GM15510 (cell line): ENCODE results near the gene CDKN3.

Experiments
- POLR2A ChIP-seq: IDR thresholded peaks from 3 replicates; pipeline ENCODE4 v1.6.1; 2011; ENCODE audit warnings: borderline replicate concordance; ENCODE audit not compliant: insufficient read length; ENCODE audit errors: extremely low read depth

Gene CDKN3

DNA sequence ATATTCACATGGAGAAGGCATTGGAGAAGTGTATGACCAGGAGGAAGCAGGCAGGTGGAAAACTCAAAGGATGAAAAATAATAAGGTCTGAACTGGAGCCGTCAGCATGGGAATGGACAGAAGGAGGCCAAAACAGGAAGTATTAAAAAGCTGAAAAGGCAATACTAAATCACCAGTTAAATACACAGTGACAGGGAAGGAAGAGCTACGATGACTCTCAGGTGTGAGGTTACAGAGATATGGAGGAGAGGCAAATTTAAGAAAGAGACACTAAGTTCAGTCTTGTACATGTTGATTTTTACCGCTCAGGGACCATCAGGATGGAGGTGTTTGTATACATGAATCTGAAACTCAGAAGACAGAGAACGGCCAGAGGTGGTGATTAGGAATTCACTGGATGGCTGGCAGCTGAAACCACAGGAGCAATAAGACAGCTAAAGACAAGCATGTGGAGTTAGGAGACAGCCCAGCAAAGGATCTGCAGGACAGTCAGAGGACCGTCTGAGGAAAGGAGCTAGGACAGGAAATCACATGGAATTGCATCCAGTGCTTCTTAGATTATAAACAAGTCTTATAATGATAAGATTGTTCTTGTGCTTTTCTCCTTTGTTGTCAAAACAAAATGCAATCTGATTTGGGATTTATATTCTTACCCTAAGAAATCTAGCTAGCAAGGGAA is 33.9 kb upstream of the CDKN3 start:
- no peak for TF ChIP-seq POLR2A

DNA sequence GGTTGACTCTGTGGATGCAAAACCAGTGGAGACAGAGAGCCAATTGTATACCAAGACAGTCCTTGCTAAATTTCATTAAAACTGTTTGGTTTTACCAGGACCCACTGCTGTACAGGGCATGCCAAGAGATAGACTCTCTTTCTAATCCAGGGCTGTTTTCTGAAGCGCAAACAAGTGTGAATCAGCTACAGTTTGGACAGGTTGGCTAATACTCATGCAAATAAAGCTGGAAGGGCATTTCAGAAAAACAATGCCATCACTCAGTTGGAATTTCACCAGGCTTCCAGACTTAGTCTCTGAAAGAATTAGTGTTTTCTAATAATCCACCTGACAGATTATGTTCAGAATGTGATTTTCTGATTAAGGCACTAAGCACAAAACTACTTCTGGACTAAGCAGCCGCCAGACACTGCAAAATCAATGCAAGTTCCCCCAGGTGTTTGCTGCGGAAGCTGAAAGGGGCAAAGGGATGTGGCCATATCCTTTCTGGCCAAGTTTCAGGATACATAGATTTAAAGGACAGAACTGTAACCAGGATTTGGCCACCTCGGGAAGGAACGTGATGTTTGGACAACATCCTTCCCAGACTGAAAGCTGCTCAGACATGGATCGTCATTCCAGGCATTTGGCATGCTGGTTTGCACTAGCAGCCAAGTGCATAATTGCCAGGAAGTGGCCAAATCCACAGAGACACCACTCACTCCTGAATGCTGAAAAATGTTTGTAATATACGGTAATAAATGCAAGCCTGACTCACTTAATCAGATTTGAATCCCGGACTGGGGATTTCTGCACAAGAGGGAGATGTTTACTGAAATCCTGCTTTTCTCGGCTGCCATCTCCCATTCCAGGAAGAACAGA is 32.0 kb upstream of the CDKN3 start:
- TF ChIP-seq POLR2A: no peak

DNA sequence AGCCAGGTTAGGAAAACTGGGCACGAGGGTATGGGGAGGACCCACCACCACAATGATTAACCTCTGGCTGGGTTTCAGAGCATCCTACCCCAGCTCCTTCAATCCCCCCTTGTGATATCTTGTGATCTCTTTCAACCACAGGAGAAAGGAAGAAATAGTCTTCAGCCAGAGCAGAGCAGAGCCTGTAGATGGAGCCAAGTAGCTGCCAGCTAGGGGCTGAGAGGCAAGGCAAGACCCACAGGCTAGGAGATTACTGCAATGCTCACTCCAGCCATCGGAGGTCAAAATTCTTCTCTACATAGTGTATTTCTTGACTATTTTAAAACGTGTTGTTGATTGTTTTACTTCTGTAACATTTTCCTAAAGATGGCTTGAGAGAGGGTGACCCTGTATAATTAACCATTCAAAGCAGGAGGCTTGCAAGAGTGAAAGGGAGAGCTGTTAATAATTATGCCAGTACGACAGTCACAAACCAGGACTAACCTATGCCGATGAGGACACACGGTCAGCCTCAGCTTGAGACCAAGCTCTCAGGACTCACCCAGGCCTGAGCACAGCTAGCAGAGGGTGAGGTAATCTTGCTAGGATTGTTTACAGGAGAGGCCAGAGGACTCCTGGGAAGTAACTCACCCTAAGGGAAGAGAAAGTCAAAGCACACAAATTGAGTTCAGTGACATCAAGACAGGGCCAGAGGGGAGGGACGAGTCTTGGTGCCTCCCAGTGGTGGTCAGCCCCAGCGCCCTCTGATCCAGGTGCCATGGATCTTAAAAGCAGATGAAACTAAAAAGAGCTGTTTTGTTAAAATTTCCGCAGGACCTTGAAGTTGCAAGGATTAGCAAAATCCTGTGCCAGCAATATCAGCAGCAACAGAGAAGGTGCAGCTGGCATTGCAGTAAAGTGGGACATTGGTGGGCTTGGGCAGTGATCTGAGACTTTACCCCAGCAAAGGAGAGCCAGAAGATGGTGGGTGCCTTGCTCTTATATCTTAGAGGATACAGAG is 29.8 kb upstream of the CDKN3 start:
- TF ChIP-seq POLR2A: no peak

DNA sequence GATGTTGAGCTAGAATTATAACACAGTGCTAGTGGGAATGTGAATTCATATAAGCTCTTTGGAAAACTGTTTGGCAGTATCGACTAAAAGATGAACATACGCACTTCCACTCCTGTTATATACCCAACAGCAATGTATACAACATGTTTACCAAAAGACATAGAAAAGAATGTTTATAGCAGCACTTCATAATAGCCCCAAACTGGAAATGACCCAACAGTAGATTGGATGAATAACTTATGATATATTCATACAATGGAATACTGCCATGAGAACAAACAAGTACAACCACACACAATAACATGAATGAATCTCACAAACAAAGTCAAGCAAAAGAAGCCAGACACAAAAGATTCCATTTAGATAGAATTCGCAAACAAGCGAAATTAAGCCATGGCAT is 28.5 kb upstream of the CDKN3 start:
- no peak for TF ChIP-seq POLR2A

DNA sequence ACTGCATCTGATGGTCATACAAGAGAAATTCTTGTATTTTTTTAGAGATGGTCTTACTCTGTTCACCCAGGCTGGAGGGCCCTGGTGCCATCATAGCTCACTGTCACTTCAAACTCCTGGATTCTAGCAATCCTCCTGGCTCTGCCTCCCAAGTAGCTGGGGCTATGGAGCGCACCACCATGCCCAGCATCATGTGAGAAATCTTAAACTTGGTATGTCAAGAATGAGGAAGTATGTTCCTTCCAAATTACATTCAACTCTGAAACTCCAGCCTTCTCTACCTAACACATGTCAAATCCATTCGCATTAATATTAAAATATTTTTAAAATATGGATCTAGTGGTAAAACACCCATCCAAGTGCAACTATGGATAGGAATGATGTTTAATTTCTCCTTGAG is 27.5 kb upstream of the CDKN3 start:
- no peak for TF ChIP-seq POLR2A

DNA sequence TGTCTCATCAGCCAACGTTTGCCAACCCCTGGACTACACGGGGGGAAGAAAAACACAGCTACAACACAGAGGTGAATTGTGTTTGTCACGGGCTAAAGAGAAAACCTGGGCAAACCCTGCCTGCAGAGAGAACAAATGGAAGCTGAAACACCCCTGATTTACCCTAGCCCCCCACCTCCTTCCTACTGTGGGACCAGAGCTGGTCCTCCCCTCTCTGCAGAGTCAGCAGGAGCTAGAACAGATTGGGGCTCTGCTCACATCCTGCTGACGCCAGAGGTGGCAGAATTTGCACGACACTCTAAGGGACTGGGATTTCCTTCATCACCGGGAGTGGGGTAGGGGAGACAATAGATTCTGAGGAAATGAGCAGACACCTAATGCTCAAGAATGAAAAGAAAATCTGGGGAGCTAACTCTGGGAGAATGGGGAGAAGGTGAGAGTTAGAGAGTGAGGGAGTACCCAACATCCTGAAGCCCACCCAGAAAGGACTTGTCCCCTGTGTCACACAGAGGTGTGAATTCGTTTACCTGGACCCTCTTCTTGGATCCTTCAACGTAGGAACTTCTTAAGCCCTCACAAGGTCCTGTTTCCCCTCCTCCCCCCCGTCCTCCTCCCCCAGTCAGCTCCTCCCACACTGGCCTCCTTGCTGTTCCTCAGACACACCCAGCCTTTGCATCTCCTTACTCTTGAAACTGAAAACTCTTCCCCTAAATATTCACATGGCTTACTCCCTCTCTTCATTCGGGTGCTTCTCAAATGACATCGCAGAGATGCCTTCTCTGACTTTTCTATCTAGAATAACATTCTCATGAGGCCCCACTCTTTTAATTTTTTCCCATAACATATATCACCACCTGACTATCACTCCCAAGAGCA is 26.2 kb upstream of the CDKN3 start:
- no peak for TF ChIP-seq POLR2A

DNA sequence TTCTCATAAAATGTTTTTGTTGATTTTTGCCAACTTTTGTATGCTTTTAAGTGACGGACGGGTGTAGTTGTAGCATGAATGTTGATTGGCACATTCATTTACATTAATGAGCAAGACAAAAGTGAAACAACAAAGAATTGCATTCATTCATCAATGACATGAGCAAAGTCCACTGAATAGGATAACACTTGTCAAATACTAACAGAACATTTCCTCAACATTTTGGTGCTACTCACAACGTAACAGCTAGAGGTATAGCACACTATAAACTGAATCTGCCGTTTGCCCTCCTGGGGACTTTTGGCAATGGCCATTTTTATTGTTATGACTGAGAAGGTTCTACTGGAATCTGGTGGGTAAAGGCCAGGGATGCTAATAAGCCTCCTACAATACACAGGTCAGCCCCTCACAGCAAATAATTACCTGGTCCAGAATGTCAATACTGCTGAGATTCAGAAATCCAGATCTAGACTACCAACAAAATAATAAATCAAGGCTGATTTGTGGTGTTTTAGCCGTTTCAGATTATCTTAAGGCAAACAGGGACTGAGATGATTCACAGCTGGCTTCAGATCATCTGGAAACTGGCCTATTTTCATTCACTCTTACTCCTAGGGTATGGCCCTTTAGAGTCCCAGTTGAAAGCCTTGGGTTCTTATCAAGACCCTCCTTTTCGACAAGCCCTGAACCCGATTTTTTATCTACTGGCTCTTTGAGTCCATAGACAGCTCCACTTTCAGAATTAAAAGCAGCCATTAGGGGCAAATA is 22.5 kb upstream of the CDKN3 start:
- TF ChIP-seq POLR2A: no peak

DNA sequence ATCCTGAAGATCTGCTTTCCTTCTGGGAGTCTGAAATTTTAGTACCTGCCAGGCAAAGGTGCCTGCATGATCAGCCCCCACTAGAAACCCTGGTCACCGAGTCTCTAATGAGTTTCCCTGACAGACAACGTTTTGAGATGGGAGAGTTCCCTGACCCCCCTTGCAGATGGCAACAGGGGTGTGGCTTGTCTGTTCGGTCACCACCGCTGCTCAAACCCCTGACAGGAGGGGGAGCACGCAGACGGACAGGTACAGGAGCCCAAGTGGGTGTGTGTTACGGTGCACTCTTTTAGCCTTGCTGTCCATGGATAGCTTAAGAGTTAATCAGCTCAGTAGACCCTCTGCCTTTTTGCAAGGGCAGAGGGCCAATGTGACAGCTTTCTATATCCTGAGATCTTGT is 19.3 kb upstream of the CDKN3 start:
- TF ChIP-seq POLR2A: no peak

- no peak for TF ChIP-seq POLR2A
These were observed 15.0 kb upstream of the CDKN3 start for GRCh38 chr14:54381821-54382220.

DNA sequence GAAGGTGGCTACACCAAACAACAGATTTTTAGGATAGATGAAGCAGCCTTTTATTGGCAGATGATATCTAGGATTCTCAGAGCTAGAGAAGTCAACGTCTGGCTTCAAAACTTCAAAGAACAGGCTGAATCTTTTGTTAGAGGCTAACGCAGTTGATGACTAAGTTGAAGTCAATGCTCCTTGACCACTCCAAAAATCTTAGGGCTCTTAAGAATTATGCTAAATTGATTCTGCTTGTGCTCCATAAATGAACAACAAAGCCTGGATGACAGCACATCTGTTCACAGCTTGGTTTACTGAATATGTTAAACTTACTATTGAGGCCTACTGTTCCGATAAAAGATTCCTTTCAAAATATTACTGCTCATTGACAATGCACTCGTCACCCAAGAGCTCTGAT is 13.0 kb upstream of the CDKN3 start:
- TF ChIP-seq POLR2A: no peak

DNA sequence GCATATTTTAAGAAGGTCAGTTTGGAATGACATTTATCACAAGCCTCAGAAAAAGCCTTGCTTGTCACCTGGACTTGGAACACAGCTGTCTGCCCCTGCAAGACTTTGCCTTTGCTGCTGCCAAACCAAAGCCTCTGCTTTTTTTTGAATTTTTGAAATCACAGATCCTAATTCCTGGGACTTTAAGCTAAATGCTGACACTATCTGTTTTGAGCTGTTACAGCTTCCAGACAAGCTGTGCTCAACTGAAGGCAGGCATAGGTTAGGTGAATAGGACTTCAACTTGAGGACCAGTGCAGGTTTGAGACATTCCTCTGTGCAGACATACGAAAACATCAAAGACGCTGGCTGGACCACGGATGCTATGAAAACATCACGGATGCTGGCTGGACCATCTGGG is 11.3 kb upstream of the CDKN3 start:
- TF ChIP-seq POLR2A: no peak

- TF ChIP-seq POLR2A: no peak
These were observed 9.5 kb upstream of the CDKN3 start for GRCh38 chr14:54387328-54387727.

DNA sequence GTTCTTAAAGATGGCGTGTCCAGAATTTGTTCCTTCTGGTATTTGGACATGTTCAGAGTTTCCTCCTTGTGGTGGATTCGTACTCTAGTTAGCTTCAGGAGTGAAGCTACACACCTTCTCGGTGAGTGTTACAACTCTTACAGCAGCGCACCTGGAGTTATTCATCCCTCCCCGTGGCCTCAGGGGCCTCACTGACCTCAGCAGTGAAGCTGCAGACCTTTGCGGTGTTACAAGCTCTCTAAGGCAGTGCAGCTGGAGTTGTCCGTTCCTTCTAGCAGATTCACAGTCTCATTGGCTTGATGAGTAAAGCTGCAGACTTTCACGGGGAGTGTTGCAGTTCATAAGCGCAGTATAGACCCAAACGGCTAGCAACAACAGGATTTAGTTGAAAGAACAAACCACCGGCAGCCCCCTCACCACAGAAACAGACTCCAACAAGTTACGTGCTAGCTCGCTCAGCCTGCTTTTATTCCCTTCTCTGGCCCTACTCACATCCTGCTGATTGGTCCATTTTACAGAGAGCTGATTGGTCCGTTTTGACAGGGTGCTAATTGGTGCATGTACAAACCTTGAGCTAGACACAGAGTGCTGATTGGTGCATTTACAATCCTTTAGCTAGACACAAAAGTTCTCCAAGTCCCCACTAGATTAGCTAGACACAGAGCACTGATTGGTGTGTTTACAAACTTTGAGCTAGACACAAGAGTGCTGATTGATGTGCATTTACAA is 4.5 kb upstream of the CDKN3 start:
- no peak for TF ChIP-seq POLR2A

DNA sequence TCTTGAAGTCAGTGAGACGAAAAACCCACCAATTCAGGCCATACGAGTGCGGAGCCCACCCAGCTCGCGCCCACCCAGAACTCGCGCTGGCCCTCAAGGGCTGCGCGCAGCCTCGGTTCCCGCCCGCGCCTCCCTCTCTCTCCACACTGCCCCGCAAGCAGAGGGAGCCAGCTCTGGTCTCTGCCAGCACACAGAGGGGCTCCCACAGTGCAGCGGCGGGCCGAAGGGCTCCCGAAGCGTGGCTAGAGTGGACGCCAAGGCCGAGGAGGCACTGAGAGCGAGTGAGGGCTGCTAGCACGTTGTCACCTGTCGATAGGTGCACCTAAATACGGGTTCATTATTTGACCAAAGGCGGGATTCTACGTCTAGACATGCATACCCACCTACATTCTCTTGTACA is 2.2 kb upstream of the CDKN3 start:
- no peak for TF ChIP-seq POLR2A

GRCh38 chr14:54395284-54395683 is 1.5 kb upstream of the CDKN3 start:
- no peak for TF ChIP-seq POLR2A
